H1 (cell line): ENCODE results near the gene CTH. TPM values are rescaled to one million over a fixed set of nuclear protein-coding genes. Genes with fewer than 3 reads are reported as not detected.
A peak's percentile ranks its signal among the peaks of the same experiment; 100 is the strongest.

ENCODE experiments used
- CTCF ChIA-PET: fragments of 300-600 bp; sonication (Branson Sonifier 250); formaldehyde crosslinking; loops from one replicate; lab custom pipeline; 2021; ENCODE audit not compliant: partially characterized antibody; lab: Charles Lee
- POLR2A ChIA-PET: fragments of 300-600 bp; sonication (Branson Sonifier 250); formaldehyde crosslinking; loops from one replicate; lab custom pipeline; 2021; ENCODE audit warnings: inconsistent platforms; ENCODE audit not compliant: partially characterized antibody; lab: Charles Lee
- DNase-seq, 2 experiments: peaks; one replicate each; pipeline versions ENCODE4 v3.0.0 to v3.0.0-alpha.2; 2010 to 2022; ENCODE audit warnings: low spot score in 2 of 2, low read depth in 1 of 2, mixed read lengths in 1 of 2
- FAIRE-seq: peaks from 2 replicates; lab custom pipeline; 2011; peaks lifted over from hg19 to GRCh38; lab: Jason Lieb, UNC
- H2AFZ ChIP-seq: 2 replicates; pipeline ENCODE4 v1.8.1; 2012; ENCODE audit warnings: low read length, inconsistent platforms
- H2AK5ac ChIP-seq: 2 replicates; pipeline ENCODE4 v1.6.1; 2013; ENCODE audit warnings: low read depth, low read length
- H2BK120ac ChIP-seq: replicated peaks from 2 replicates; pipeline ENCODE3; 2013; ENCODE audit warnings: low read depth, low read length, inconsistent platforms
- H2BK12ac ChIP-seq: 2 replicates; pipeline ENCODE4 v1.6.1; 2013; ENCODE audit warnings: low read depth, low read length
- H2BK15ac ChIP-seq: 2 replicates; pipeline ENCODE4 v1.6.1; 2013; ENCODE audit warnings: low read length
- H2BK20ac ChIP-seq: 2 replicates; pipeline ENCODE4 v1.6.1; 2013; ENCODE audit warnings: low read length
- H2BK5ac ChIP-seq: 2 replicates; pipeline ENCODE4 v1.6.1; 2013; ENCODE audit warnings: low read depth, low read length
- H3K14ac ChIP-seq: 2 replicates; pipeline ENCODE4 v1.6.1; 2013; ENCODE audit warnings: inconsistent platforms; ENCODE audit not compliant: insufficient read length
- H3K18ac ChIP-seq: 2 replicates; pipeline ENCODE4 v1.6.1; 2013; ENCODE audit warnings: low read length; ENCODE audit errors: extremely low read depth
- H3K23ac ChIP-seq: 2 replicates; pipeline ENCODE4 v1.6.1; 2013; ENCODE audit warnings: inconsistent platforms; ENCODE audit not compliant: insufficient read length
- H3K23me2 ChIP-seq: 2 replicates; pipeline ENCODE4 v1.6.1; 2013; ENCODE audit warnings: low read depth, low read length
- H3K27ac ChIP-seq: 2 replicates; pipeline ENCODE4 v1.6.1; 2011; ENCODE audit warnings: low read depth, low read length, inconsistent platforms
- H3K27me3 ChIP-seq, 4 experiments: replicated peaks in 1 of 4; 1 replicate in 1 of 4; 2 replicates in 3 of 4; pipeline versions ENCODE4 v1.6.1 to v1.8.1; 2011 to 2013; ENCODE audit warnings: low read length in 3 of 4, mild to moderate bottlenecking in 3 of 4, inconsistent platforms in 2 of 4, mixed read lengths in 2 of 4, moderate library complexity in 1 of 4; ENCODE audit not compliant: control insufficient read depth in 3 of 4, insufficient read depth in 3 of 4; ENCODE audit errors: extremely low read depth in 1 of 4
- H3K36me3 ChIP-seq, 4 experiments: 2 replicates each; pipeline versions ENCODE4 v1.6.1 to v1.8.1; 2011 to 2013; ENCODE audit warnings: mild to moderate bottlenecking in 4 of 4, low read length in 3 of 4, moderate library complexity in 2 of 4, control low read depth in 1 of 4, inconsistent platforms in 1 of 4; ENCODE audit not compliant: insufficient read depth in 4 of 4, control insufficient read depth in 2 of 4
- H3K4ac ChIP-seq: replicated peaks from 2 replicates; pipeline ENCODE3; 2013; ENCODE audit warnings: low read length, low read depth, mixed read lengths, inconsistent platforms; ENCODE audit not compliant: insufficient read length
- H3K4me1 ChIP-seq, 4 experiments: replicated peaks in 1 of 4; 1 replicate in 1 of 4; 2 replicates in 3 of 4; pipeline versions ENCODE4 v1.6.1 to v1.8.1; 2011 to 2013; ENCODE audit warnings: low read length in 3 of 4, inconsistent platforms in 2 of 4, mixed read lengths in 1 of 4; ENCODE audit not compliant: insufficient read depth in 4 of 4, control insufficient read depth in 3 of 4
- H3K4me2 ChIP-seq, 2 experiments: 2 replicates each; pipeline versions ENCODE4 v1.6.1 to v1.8.1; 2011 to 2013; ENCODE audit warnings: low read depth in 2 of 2, low read length in 2 of 2, control low read depth in 1 of 2, inconsistent platforms in 1 of 2, mild to moderate bottlenecking in 1 of 2; ENCODE audit not compliant: insufficient read depth in 1 of 2
- H3K4me3 ChIP-seq, 4 experiments: fragments of 200-600, 300-600 bp in 1 of 4; sonication (generic), shearing (Covaris generic), sonication (Bioruptor Twin) in 1 of 4; 2 replicates each; pipeline versions ENCODE4 v1.5.1 to v1.8.1; 2011 to 2016; ENCODE audit warnings: low read length in 4 of 4, low read depth in 3 of 4, control low read depth in 2 of 4, inconsistent platforms in 2 of 4, mild to moderate bottlenecking in 2 of 4, mixed read lengths in 1 of 4, moderate library complexity in 1 of 4; ENCODE audit not compliant: insufficient read depth in 2 of 4; ENCODE audit errors: extremely low read depth in 1 of 4
- H3K56ac ChIP-seq: replicated peaks from 2 replicates; pipeline ENCODE3; 2013; ENCODE audit warnings: low read depth, mild to moderate bottlenecking, mixed read lengths, low read length, inconsistent platforms; ENCODE audit not compliant: insufficient read length
- H3K79me1 ChIP-seq: 2 replicates; pipeline ENCODE4 v1.6.1; 2013; ENCODE audit warnings: low read depth, low read length, control low read depth
- H3K79me2 ChIP-seq, 2 experiments: 2 replicates each; pipeline versions ENCODE4 v1.6.1 to v1.8.1; 2012 to 2013; ENCODE audit warnings: low read length in 2 of 2, mild to moderate bottlenecking in 2 of 2, inconsistent platforms in 1 of 2; ENCODE audit not compliant: insufficient read depth in 2 of 2, control insufficient read depth in 1 of 2
- H3K9ac ChIP-seq, 4 experiments: replicated peaks in 1 of 4; 1 replicate in 1 of 4; 2 replicates in 3 of 4; pipeline versions ENCODE4 v1.6.1 to v1.8.1; 2011 to 2013; ENCODE audit warnings: low read depth in 3 of 4, low read length in 3 of 4, control low read depth in 2 of 4, mild to moderate bottlenecking in 2 of 4, moderate library complexity in 2 of 4, inconsistent platforms in 1 of 4; ENCODE audit errors: extremely low read depth in 1 of 4
- H3K9me3 ChIP-seq, 2 experiments: 2 replicates each; pipeline versions ENCODE4 v1.6.1 to v1.8.1; 2012 to 2013; ENCODE audit warnings: mild to moderate bottlenecking in 2 of 2, moderate library complexity in 2 of 2, control low read depth in 1 of 2, inconsistent platforms in 1 of 2, low read depth in 1 of 2, low read length in 1 of 2, mixed read lengths in 1 of 2; ENCODE audit not compliant: insufficient read depth in 2 of 2
- H4K20me1 ChIP-seq, 2 experiments: replicated peaks in 1 of 2; 2 replicates each; pipeline versions ENCODE3 to v1.8.1; 2011 to 2013; ENCODE audit warnings: inconsistent platforms in 2 of 2, low read length in 2 of 2, mild to moderate bottlenecking in 1 of 2; ENCODE audit not compliant: insufficient read depth in 2 of 2, control insufficient read depth in 1 of 2
- H4K5ac ChIP-seq: 2 replicates; pipeline ENCODE4 v1.6.1; 2013; ENCODE audit warnings: low read length, low read depth, mixed read lengths, inconsistent platforms; ENCODE audit not compliant: insufficient read length
- H4K8ac ChIP-seq: 2 replicates; pipeline ENCODE4 v1.8.0; 2013; ENCODE audit warnings: mild to moderate bottlenecking, moderate library complexity, low read length, inconsistent platforms; ENCODE audit not compliant: insufficient read depth; ENCODE audit errors: extremely low read depth
- H4K91ac ChIP-seq: replicated peaks from 2 replicates; pipeline ENCODE3; 2013; ENCODE audit warnings: low read length, mixed read lengths, inconsistent platforms; ENCODE audit not compliant: insufficient read length
- WGBS, 2 experiments: shearing (Covaris generic) in 1 of 2; methylation state at CpG; one replicate each; pipeline versions ENCODE4 v1.1.6 to v1.1.7; 2013 to 2015; ENCODE audit warnings: low lambda C conversion rate in 2 of 2, mixed read lengths in 2 of 2, inconsistent platforms in 1 of 2, low coverage in 1 of 2, missing lambda C conversion rate in 1 of 2; ENCODE audit not compliant: insufficient replicate concordance in 2 of 2, insufficient coverage in 1 of 2, insufficient read length in 1 of 2; ENCODE audit errors: extremely low coverage in 1 of 2, missing lambda C conversion rate in 1 of 2; 5-methylcytosine and 5-hydroxymethylcytosine counted together
- polyA plus RNA-seq, 7 experiments: library from polyadenylated mRNA; depleted of rRNA in 3 of 7; stranded (reverse) in 5 of 7; unstranded in 2 of 7; fragments of >200 nt in 5 of 7; fragments of 200-250 nt in 2 of 7; gene quantifications; 1 replicate in 5 of 7; 2 replicates in 1 of 7; 4 replicates in 1 of 7; pipeline versions ENCODE4 v1.2.1 to v1.2.3, GENCODE V29; 2011 to 2013; ENCODE audit warnings: missing spikeins in 2 of 7, mixed read lengths in 2 of 7
- total RNA-seq: library from RNA; stranded (reverse); fragmentation: NEBNext Ultra II Directional; extraction: Animal tissue kit (Norgen Biotek cat#: 25700); gene quantifications from 2 replicates; pipeline ENCODE4 v1.2.1, GENCODE V29; 2021

Gene CTH
- total and polyA plus RNA-seq, 2 of the 8 experiments (the other 6 are each of a cell fraction or from before 2014, with no cell fraction given) = 31.7 to 33.2 TPM

DNA sequence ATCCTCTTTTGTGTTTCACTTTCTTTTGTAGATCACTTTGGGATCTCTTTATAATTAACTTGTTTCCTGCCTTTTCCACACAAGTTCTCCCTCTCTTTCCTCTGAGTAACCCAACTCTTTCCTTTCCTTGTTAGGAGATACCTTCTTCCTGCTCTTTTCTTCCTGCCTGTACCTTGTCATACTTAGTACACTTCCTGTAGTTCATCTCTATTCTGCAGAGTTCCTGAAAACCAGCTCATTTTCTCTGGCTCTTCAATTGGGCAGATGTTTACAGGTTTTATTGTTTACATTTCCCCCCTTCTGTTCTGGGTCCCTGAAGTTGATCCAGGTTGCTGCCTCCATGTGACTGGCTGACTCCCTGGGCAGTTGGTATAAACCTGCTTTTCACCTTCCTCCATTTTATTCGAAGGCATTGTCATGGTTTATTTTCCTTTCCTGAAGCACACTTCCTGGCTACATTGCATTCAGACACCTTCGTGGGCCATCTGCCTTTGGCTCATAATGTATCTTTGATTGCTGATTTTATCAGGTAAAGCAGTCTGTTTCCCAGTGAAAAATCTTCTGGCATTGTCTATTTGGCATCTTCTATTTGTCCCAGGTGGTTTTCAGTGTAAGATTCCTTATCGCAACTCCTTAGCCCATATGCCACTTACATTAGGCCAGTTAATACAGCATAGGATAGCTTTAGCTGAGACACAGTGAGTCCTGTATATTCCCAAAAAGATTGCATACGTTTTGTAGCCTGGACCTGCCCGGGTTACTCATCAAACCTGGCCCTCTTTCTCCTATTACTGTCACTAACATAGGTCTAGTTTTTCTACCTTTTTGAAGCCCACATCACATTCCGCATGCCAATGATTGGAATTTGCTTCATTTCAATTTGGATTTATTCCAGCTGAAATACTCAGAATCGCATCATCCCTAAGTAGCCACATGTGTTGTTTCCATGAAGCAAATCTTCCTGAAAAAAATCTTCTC, 15.4 kb downstream of the CTH start:
- ChIA-PET POLR2A (interaction anchor here (1.0 to 2.6 kb wide), 3 partner anchors 9 to 16 kb away, joined by 3 to 13 read pairs (median 5); partner anchors contain the start of gene CTH), CTCF (no interaction called here)
- no peak overlapping the region for H4K5ac ChIP-seq
- no peak overlapping the region for H2BK15ac ChIP-seq
- no peak overlapping the region for H3K27ac ChIP-seq
- H3K18ac ChIP-seq = no peak overlapping the region
- no peaks in the 10 kb centered on the region for H3K23me2 ChIP-seq
- no peak overlapping the region for H2AK5ac ChIP-seq
- H2BK12ac ChIP-seq = no peak overlapping the region
- H2BK20ac ChIP-seq = no peak overlapping the region
- H3K36me3 ChIP-seq = peaks cover 5 to 90% (median 31%) of the 10 kb centered on the region in 4 experiments
- peak overlapping the region in 1 of 4 experiments; percentile 35; a peak in 1 of 7 replicates for H3K9ac ChIP-seq
- no peak overlapping the region for H3K14ac ChIP-seq
- WGBS, 2 experiments = 88% methylated on average over 7 of the region's 7 CpGs; no CpG with 5 or more reads in 1 of the 2 experiments
- no peak overlapping the region for H4K8ac ChIP-seq
- H2BK5ac ChIP-seq = no peak overlapping the region
- H3K4ac ChIP-seq = no peak overlapping the region
- H3K9me3 ChIP-seq = no peaks in the 10 kb centered on the region
- no peak overlapping the region for H3K4me3 ChIP-seq
- DNase-seq = no peak
- FAIRE-seq = no peak
- H2AFZ ChIP-seq = no peak overlapping the region
- H2BK120ac ChIP-seq = no peak overlapping the region
- no peak overlapping the region for H3K4me2 ChIP-seq
- H3K79me1 ChIP-seq = no peaks in the 10 kb centered on the region
- H3K56ac ChIP-seq = no peak overlapping the region
- no peaks in the 10 kb centered on the region for H3K79me2 ChIP-seq
- H3K27me3 ChIP-seq = no peaks in the 10 kb centered on the region
- H4K91ac ChIP-seq = no peak overlapping the region
- H4K20me1 ChIP-seq = no peaks in the 10 kb centered on the region
- H3K23ac ChIP-seq = no peak overlapping the region
- H3K4me1 ChIP-seq = peaks cover 0 to 6% (median 0%) of the 10 kb centered on the region in 4 experiments; a peak in 1 of 7 replicates
